Activated naive CD4-positive, alpha-beta T cell treated with anti-CD3 and anti-CD28 coated beads, Interleukin-2, amount 50 U/mL, for 72 hours (primary cell): Measurements from ENCODE around the gene YEATS2. TPM values are rescaled to one million over a fixed set of nuclear protein-coding genes. Genes with fewer than 3 reads are reported as not detected.

ENCODE experiments used
- ATAC-seq, 2 donors: fragments of 150-1000 bp; cut with Tn5 transposase; 2 replicates each; pipeline ENCODE4 v1.10.0; 2021; ENCODE audit warnings: mild to moderate bottlenecking in 2 of 2, moderate library complexity in 2 of 2
- DNase-seq, 2 donors: peaks; one replicate each; pipeline ENCODE4 v3.0.0; 2021 to 2022; ENCODE audit warnings: low spot score in 2 of 2
- H3K27ac Mint-ChIP-seq, 2 donors: one replicate each; pipeline ENCODE4 v1.8.0; 2022; ENCODE audit warnings: mild to moderate bottlenecking in 2 of 2, mixed read lengths in 2 of 2
- H3K36me3 Mint-ChIP-seq, 2 donors: one replicate each; pipeline ENCODE4 v1.8.0; 2022; ENCODE audit warnings: mixed read lengths in 2 of 2
- H3K9me3 Mint-ChIP-seq, 2 donors: one replicate each; pipeline ENCODE4 v1.8.0; 2022; ENCODE audit warnings: mixed read lengths in 2 of 2
- total RNA-seq, 2 donors: library from RNA; stranded (reverse); gene quantifications; one replicate each; pipeline ENCODE4 v1.2.3, GENCODE V29; 2022

Gene YEATS2
- total RNA-seq, 2 donors from 2014 or later, result 43.3 to 82.2 TPM

DNA sequence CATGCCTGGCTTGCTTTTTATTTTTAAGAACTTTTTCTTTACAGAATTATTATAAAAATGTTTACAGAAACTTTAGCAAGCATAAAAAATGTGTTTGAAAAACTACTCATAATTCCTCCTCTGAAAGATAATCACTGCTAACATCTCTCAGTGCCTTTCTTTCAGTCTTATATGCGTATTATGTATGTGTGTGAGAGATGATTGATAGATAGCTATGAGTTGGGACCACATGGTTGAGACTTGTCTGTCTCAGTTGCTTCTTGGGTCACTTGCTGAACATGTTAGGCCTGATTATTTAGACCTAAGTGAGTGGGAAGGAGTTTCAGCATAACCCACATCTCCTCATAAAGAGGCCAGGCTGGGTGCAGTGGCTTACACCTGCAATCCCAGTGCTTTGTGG, 116.6 kb downstream of the YEATS2 start:
- ATAC-seq, result no peak

GRCh38 chr3:183815563-183815940, 118.0 kb downstream of the YEATS2 start:
- Mint-ChIP-seq H3K9me3 (no peaks in the 10 kb centered on the region), H3K27ac (peak overlapping the region in 1 of 2 donors; percentile 23), H3K36me3 (no peaks in the 10 kb centered on the region)
- ATAC-seq (peak; percentile 17 to 38), DNase-seq (no peak)

More for the DNA sequence above, 116.6 kb downstream of the YEATS2 start:
- no peak for DNase-seq
- Mint-ChIP-seq H3K36me3 (no peaks in the 10 kb centered on the region), H3K9me3 (no peaks in the 10 kb centered on the region), H3K27ac (peak overlapping the region; percentile 50 to 90)

- ATAC-seq (no peak), DNase-seq (no peak)
- Mint-ChIP-seq H3K27ac (peak overlapping the region; percentile 23 to 67), H3K36me3 (no peaks in the 10 kb centered on the region), H3K9me3 (no peaks in the 10 kb centered on the region)
These were observed 118.4 kb downstream of the YEATS2 start for GRCh38 chr3:183815951-183816475.

DNA sequence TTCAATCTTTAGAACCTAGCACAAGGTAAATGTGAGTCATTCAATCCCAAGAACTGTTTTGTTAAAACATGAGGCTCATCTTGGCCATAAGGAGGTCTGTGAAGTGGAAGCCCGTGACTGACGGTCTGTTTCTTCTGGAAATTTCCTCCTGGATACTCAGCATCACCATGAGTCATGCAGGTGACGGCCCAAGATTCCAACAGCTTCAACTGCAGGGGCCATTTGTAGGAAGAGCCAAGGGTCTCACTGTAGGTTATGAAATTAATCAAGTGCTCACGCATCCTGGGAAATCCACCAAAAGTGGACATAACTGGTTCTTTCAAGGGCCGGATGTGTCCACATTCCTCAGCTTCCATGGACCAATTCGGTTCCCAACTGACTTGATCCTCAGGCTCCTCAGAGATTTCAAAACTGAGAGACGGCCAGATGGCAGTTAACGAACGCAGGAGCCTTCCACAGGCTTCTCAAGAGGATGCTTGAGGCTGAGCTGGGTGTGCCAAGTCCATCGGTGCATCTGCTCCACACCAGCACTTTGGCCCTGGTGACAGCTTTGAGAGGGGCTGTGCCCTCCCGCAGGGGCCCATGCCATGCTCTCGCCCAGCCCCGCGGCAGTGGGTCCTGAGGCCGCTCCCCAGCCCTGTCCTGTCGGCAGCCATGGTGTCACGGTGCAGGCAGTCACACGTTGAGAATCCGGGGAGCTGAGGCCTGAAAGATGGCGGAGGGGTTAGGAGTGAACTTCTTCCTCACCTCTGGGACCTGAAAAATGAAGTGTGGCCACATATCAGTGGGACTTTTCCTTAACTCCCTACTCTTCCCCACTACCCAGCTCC, 119.3 kb downstream of the YEATS2 start:
- H3K27ac Mint-ChIP-seq, result peak overlapping the region in 1 of 2 donors; percentile 4
- no peak for DNase-seq
- H3K9me3 Mint-ChIP-seq, result no peaks in the 10 kb centered on the region
- ATAC-seq, result no peak
- H3K36me3 Mint-ChIP-seq, result no peaks in the 10 kb centered on the region

DNA sequence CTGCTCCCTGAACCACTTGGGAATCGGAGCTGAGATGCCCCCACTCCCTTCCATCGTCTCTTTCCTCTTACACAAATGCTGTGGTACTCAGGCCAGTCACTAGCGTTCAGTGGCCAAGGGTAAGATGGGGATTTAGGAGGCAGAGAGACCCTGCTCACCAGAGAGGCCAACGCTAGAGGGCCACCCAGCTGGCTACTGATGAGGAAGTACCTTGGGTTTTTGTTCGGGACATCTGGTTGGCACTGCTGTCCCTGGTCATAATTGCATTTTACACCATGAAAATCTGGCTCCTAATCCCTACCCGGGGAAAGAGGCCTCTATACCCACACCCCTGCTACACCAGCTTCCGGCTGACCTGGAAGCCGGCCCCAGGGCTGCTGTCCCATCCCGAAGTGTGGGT, 120.0 kb downstream of the YEATS2 start:
- Mint-ChIP-seq H3K36me3 (no peaks in the 10 kb centered on the region), H3K27ac (peak overlapping the region in 1 of 2 donors; percentile 4), H3K9me3 (no peaks in the 10 kb centered on the region)
- DNase-seq (no peak), ATAC-seq (no peak)

- DNase-seq, result peak in 1 of 2 donors; percentile 44
- Mint-ChIP-seq H3K9me3 (no peaks in the 10 kb centered on the region), H3K36me3 (no peaks in the 10 kb centered on the region), H3K27ac (no peak overlapping the region)
- ATAC-seq, result peak in 1 of 2 donors; percentile 7
These were observed 120.5 kb downstream of the YEATS2 start for GRCh38 chr3:183818041-183818620.

DNA sequence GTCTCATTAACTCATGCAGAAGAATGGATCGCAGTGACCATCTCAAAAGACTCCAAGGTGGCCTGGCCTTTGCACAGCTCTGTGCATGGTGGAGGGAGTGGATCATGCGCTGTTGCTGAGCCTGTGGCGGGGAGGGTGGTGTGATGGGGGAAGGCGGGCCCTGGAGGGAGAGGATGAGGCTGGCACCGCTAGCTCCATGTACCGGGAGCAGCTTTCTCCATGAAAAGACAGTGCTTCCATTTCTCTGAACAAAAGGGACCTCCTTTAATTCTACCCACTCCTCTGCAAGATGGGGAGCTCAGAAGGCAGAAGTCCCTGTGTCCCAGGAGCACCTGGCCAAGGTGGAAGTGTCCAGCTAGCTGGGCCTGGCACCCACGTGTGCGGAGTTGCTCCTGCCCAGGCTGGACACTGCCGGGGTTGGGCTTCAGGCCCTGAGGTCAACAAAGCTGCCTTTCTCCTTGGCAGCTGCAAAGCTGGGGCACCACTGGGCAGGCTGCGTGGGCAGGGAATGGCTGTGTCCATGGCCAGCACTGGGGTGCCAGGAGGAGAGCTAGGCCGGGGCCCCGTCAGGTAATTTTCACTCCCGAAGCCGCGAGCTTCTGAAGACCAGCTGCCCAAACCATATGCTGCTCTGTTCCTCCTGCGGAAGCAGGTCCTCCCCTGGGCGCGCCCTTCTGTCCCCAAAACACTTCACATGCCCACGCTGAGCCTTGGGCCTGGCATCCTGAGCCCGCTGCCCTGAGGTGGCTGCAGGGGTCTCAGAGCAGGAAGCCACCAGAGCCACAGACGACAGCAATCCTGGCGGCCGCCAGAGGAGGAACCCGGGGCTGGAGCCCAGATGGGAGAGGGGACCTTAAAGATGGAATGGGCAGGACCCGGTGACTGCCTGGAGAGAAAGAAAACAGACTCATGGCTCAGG, 121.4 kb downstream of the YEATS2 start:
- H3K9me3 Mint-ChIP-seq, result no peaks in the 10 kb centered on the region
- ATAC-seq (peak in 1 of 2 donors; percentile 6), DNase-seq (peak in 1 of 2 donors; percentile 47)
- H3K27ac Mint-ChIP-seq, result peak overlapping the region in 1 of 2 donors; percentile 83
- peaks cover 0 to under 1% of the 10 kb centered on the region in 2 donors for H3K36me3 Mint-ChIP-seq

DNA sequence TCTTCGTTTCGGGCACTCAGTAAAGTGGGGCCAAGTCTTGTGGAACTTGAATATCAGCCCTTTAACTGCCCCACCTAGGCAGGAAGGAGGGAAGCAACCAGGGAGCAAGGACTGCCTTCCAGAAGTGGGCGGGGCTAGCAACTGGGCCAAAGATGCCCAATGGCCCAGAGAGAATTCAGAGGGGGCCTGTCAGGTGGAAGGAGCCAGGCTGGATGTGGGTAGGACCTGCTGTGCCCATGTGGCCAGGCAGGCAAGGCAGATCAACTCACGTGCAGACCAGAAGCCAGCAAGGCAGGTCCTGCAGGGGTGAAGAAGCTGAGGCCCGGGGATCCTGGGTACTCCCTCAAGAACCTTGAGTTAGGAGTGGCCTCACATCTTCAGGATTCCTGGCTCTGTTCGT, 122.2 kb downstream of the YEATS2 start:
- DNase-seq, result no peak
- no peaks in the 10 kb centered on the region for H3K9me3 Mint-ChIP-seq
- H3K36me3 Mint-ChIP-seq, result peaks cover 0 to 6% of the 10 kb centered on the region in 2 donors
- peak overlapping the region in 1 of 2 donors; percentile 81 for H3K27ac Mint-ChIP-seq
- no peak for ATAC-seq

DNA sequence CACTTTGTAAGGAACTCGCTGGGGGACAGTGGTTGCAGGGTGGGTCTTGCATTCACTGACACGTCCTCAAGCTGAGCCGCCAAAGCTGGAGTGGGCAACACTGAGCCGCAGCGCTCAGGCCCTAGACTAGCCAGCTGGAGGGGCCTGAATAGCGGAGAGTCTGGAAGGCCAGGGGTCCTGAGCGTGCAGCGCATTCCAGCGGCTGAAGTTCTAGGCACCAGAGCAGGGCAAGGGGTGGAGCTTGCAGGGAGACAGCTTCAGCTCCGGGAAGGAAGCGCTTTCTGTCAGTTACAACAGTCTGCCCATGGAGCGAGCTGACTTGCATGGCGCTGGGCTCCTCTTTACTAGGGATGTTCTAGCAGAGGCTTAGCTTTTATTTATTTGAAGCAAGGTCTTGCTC, 125.0 kb downstream of the YEATS2 start:
- DNase-seq, result peak in 1 of 2 donors; percentile 25
- Mint-ChIP-seq H3K27ac (no peak overlapping the region), H3K9me3 (no peaks in the 10 kb centered on the region), H3K36me3 (peaks cover 0 to 6% of the 10 kb centered on the region in 2 donors)
- no peak for ATAC-seq

DNA sequence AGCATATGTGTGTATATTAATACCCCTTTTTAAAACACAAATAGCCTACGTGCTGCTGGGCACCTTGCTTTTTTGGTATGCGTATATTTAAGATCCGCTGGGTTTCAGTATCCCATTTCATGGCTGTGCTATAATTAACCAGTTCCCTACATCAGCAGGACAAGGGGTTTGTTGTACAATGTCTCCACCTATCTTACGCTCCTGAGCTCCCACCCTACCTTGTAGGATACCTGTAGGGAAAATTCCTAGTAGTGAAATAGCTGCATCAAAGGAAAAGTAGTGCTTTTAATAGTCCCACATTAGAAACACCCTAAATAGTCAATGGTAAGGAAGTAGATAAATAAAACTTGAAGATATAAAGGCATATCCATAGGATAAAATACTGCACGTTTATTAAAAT, 126.4 kb downstream of the YEATS2 start:
- ATAC-seq, result no peak
- Mint-ChIP-seq H3K9me3 (no peaks in the 10 kb centered on the region), H3K36me3 (peaks cover 0 to 6% of the 10 kb centered on the region in 2 donors), H3K27ac (peak overlapping the region in 1 of 2 donors; percentile 69)
- DNase-seq, result no peak

DNA sequence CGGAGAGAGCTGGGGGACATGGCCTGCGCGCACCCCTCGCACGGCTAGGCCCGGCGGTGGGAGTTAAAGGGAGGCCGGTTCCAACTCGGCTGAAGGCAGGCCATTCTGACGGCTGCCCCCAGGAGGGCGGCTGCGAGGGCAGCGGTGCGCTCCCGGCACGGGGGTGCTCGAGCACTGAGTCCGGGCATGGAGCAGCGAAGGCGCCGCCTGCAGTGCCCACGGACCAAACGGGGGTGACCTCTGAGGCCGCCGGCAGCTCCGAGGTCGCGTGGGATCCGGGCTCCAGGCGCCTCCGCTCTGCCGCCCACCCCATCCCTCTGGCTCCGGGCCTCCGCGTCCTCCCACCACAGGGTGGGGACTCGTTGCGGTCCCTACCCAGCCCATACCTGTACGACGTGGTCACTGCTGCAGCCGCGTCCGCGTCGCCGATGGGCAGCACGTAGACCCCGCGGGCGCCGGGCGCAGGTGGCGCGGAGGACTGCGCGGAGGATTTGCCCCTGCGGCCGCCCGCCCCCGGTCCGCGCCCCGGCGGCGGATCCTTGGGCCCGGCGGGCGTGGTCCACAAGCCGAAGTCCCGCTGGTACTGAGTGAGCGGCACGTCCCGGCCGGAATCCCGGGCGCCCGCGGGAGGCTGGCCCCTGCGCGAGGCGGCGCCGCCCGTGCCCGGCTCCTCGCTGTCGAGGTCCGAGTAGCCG, 127.3 kb downstream of the YEATS2 start:
- no peaks in the 10 kb centered on the region for H3K9me3 Mint-ChIP-seq
- peaks cover 0 to 6% of the 10 kb centered on the region in 2 donors for H3K36me3 Mint-ChIP-seq
- DNase-seq (peak; percentile 22 to 54), ATAC-seq (peak; percentile 32 to 61)
- no peak overlapping the region for H3K27ac Mint-ChIP-seq

GRCh38 chr3:183825456-183826161, 128.0 kb downstream of the YEATS2 start, which contains the start of gene MAP6D1:
MAP6D1 (minus strand) TSS chr3:183825577; CDS start chr3:183825547, 30 bp downstream.
- ATAC-seq (peak; percentile 53 to 57), DNase-seq (peak; percentile 40 to 53)
- no peaks in the 10 kb centered on the region for H3K9me3 Mint-ChIP-seq
- peak within 1 kb of the TSS in 1 of 2 donors; percentile 69 for H3K27ac Mint-ChIP-seq
- peaks cover 0 to 6% of the 10 kb centered on the region in 2 donors for H3K36me3 Mint-ChIP-seq

DNA sequence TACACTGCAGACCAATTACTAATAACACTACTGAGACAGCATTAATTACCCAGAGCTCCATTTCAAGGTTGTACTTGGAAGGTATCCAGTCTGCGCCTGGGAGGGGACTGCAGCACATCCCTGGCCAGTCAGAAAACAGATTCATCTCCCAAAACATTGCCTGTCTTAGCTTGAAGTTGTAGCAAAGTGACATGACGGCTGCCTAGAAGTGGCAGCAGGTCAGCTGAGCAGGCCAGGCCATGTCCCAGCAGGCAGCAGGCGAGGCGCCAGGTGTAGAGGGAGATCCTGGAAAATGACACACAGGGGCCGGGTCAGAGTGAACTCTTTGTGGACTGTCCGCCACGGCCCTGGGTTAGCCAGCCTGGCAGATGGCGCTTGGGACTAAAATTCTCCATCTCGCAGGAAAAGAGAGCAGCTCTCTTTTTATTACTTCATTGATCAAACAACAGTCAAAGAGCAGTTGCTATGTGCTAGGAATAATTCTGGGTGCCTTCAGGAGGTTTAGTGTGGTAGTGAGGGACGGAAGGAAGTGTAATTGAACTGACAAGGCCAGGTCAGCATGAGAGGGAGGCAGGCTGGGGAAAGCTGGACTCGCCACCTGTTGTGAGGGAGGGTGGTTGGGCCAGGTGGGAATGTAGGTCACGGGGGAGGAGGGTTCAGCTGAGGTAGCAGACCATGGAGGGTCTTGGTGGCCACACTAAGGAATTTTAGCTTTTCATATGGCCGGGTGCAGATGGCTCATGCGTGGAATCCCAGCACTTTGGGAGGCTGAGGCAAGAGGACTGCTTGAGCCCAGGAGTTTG, 129.1 kb downstream of the YEATS2 start:
- H3K9me3 Mint-ChIP-seq, result no peaks in the 10 kb centered on the region
- peaks cover 0 to 6% of the 10 kb centered on the region in 2 donors for H3K36me3 Mint-ChIP-seq
- DNase-seq (peak in 1 of 2 donors; percentile 43), ATAC-seq (no peak)
- no peak overlapping the region for H3K27ac Mint-ChIP-seq

GRCh38 chr3:183827809-183828537, 130.4 kb downstream of the YEATS2 start:
- Mint-ChIP-seq H3K27ac (peak overlapping the region in 1 of 2 donors; percentile 10), H3K9me3 (no peaks in the 10 kb centered on the region), H3K36me3 (peaks cover 0 to 6% of the 10 kb centered on the region in 2 donors)
- DNase-seq, result peak in 1 of 2 donors; percentile 41
- ATAC-seq, result no peak
